Measurements from ENCODE around the gene CACNB4.
A peak's percentile ranks its signal among the peaks of the same experiment; 100 is the strongest.

Gene CACNB4

DNA sequence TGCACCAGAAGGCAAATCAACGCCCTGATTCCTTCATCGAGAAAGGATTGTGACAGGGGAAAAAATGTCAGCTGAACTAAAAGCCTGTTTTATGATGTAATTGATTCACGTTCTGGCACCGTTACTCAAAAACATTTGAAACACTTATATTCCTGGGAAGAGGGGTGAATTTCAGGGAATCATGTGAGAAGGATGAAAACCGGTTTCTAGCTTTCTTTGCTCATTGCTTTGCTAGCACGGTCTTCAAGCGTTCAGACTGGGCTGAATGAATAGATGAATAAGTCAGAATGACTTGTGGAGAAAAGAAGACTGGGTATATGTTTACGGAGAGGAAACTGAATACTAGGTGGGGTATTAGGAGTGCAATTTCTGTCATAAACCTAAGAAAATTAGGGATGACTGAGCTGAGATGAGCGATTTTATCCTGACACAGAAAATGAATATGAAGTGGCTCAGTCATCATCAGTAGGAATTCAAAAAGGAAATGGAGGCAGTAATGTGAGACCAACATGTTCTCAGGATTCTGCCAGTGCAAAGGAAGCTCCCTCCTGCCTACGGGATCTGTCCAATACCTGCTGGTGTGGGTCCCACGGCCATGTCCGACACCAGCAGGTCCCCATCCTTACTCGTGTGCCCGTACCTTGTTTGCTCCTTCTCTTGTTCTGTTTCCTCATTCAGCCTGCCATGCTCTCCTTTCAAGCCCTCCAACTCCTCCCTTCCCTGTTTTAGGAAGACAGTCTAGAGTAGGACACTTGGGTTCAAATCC lies 146.0 kb downstream of the CACNB4 start:
- no peak for DNase-seq (ENCODE audit: low read depth)
- TF ChIP-seq, protein P1, sequence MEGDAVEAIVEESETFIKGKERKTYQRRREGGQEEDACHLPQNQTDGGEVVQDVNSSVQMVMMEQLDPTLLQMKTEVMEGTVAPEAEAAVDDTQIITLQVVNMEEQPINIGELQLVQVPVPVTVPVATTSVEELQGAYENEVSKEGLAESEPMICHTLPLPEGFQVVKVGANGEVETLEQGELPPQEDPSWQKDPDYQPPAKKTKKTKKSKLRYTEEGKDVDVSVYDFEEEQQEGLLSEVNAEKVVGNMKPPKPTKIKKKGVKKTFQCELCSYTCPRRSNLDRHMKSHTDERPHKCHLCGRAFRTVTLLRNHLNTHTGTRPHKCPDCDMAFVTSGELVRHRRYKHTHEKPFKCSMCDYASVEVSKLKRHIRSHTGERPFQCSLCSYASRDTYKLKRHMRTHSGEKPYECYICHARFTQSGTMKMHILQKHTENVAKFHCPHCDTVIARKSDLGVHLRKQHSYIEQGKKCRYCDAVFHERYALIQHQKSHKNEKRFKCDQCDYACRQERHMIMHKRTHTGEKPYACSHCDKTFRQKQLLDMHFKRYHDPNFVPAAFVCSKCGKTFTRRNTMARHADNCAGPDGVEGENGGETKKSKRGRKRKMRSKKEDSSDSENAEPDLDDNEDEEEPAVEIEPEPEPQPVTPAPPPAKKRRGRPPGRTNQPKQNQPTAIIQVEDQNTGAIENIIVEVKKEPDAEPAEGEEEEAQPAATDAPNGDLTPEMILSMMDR (conservative IDR thresholded peaks at IDR 0.05; ENCODE audit: low read depth, low read length): no peak
- no peak overlapping the region for H3K4me3 ChIP-seq (ENCODE audit: low read length)

DNA sequence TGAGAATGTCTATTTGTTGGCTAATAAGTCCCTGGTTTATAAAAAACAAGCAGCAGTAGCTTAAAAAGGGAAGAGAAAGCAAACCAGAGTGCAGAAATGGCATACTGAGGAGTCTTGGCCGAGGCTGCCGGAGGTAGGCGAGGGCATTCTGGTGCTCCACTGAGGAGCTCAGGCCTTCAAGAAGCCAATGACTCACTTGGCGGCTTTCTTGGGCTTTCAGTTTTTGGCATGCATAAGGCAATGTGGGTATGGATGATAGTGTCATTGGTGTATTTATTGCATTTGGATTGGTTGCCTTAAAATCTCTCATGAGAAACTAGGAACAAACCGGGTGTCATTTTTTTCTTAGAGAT lies 151.1 kb downstream of the CACNB4 start:
- H3K4me3 ChIP-seq (ENCODE audit: low read length): no peak overlapping the region
- peak; percentile 21 for DNase-seq (ENCODE audit: low read depth)
- TF ChIP-seq, protein P1 (conservative IDR thresholded peaks at IDR 0.05; ENCODE audit: low read depth, low read length): no peak

DNA sequence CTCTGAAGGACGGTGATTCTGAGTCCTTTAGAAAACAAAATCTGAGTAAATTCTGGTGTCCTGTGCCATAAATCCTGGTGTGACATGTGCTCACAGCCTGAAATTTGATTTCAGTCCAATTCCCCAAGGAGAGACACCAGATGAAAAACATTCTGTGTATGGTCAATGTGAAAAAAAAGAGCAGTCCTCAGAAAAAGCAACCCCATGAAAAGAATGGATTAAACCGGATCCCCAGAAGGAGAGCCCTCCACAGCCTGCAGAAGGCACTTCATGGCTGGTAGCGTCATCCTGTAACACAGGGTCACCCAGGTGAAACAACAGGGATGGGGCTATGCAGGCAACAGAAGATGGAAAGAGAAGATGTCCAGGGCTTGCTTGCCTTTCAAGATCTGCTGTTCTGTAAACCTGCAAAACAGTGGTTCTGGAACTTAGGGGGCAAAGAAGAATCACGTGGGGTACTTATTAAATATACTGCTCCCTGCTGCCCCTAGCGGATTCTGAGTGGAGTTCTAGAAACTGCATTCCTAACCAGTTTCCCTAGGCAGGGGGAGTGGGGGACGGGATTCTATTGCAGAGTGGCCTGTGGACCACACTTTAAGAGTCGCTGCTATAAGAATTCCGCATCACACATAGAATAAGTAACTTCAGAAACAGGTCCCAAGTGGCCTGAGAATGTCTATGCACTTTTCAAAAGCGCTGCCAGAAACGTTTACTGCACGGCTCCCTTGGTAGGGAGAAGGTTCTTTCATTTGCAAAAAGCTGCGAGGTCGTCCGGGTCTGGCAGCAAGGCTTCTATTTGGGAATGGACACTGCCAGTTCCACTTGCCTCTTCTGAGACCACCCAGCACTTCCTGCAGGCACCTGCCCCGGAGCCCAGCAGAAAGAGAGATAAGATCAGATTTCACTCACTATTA lies 151.7 kb downstream of the CACNB4 start:
- no peak overlapping the region for H3K4me3 ChIP-seq (ENCODE audit: low read length)
- TF ChIP-seq, protein P1 (conservative IDR thresholded peaks at IDR 0.05; ENCODE audit: low read depth, low read length): peak; percentile 66
- no peak for DNase-seq (ENCODE audit: low read depth)

DNA sequence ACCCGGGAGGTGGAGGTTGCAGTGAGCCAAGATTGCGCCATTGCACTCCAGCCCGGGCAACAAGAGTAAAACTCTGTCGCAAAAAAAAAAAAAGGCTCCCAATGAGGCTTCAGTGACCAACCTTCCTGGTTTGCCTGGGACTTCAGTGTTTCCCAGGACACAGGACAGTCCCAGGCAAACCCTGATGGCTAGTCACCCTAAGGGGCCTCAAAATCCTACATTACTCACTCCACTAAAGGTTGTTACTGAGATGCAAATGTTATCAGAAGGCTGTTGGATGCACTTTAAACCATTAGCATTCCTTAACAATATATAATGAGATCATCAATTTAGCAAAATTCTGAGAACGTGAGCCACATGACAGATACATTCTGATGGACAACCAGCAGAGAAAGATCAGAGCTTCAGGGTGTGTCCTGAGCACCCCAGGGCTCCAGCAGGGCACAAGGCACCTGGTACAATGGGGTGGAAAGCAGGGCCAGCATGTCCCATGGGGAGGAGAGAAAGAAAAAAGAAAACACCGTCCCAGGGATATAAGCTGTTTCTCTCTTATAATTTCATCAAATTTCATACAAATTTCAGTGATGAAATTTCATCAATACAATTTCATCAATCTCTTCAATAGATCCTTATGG lies 152.5 kb downstream of the CACNB4 start:
- no peak overlapping the region for H3K4me3 ChIP-seq (ENCODE audit: low read length)
- TF ChIP-seq, protein P1 (conservative IDR thresholded peaks at IDR 0.05; ENCODE audit: low read depth, low read length): no peak
- DNase-seq (ENCODE audit: low read depth): no peak

DNA sequence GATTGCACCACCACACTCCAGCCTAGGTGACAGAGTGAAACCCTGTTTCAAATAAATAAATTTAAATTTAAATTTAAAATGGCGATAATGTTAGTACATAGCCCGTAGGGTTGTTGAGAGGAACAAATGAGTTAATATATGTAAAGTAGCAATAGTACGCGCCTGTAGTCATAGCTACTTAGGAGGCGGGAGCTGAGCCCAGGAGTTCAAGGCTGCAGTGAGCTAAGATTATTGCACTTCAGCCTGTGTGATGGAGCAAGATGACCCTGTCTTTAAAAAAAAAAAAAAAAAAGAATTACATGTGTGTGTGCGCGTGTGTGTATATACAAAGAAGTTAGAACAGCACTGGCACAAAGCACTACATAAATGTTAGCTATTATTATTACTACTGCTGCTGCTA lies 153.2 kb downstream of the CACNB4 start:
- TF ChIP-seq, protein P1 (conservative IDR thresholded peaks at IDR 0.05; ENCODE audit: low read depth, low read length): no peak
- no peak overlapping the region for H3K4me3 ChIP-seq (ENCODE audit: low read length)
- no peak for DNase-seq (ENCODE audit: low read depth)

DNA sequence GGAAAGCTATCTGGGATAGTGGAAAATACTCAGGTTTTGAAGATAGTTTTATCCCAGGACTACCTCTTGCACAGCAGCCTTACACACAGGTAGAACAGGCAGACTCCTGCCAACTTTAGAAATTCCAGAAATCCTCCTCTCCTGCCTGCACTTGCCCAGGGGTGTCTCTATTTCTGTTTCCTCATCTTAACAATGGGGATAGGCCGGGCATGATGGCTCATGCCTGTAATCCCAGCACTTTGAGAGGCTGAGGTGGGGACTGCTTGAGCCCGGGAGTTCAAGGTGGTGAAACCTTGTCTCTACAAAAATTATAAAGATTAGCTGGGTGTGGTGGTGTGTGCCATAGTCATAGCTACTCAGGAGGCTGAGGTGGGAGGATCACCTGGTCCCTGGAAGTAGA lies 153.7 kb downstream of the CACNB4 start:
- no peak for DNase-seq (ENCODE audit: low read depth)
- H3K4me3 ChIP-seq (ENCODE audit: low read length): no peak overlapping the region
- TF ChIP-seq, protein P1 (conservative IDR thresholded peaks at IDR 0.05; ENCODE audit: low read depth, low read length): no peak

All from retinal pigment epithelial cell (primary cell).